ENCODE data around the gene SLC44A1. TPM values are rescaled to one million over a fixed set of nuclear protein-coding genes. Genes with fewer than 3 reads are reported as not detected.

The SLC44A1 gene
- total and polyA plus RNA-seq, 2 experiments from 2014 or later, result 30.4 to 52.6 TPM

DNA sequence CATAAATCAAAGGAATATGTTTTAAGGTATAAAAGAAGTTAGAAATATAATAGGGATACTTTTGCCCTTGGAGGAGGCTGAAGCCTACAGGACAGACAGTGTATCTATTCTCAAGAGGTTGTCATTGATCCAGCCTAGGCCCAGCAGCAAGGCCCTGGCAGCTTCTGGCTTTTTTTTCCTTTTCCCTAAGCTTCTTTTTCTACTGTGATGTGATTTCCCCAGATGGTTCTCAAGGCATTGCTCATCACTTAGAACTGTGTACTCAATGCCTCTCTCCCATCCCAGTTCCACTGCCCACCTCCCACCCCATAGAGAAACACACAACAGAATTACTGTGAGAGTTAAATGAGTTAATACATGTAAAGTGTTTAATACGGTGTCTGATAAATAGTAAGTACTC is 88.6 kb downstream of the SLC44A1 start:
- Histone ChIP-seq H3K9me2 (ENCODE audit: insufficient read depth) (no peaks in the 10 kb centered on the region), H3K9ac (peak overlapping the region; percentile 77), H3K27ac (peak overlapping the region; percentile 96), H3K4me3 (peak overlapping the region; percentile 41), H3K4me2 (ENCODE audit: unreplicated experiment) (peak overlapping the region; percentile 91), H4K20me1 (ENCODE audit: insufficient read depth) (no peaks in the 10 kb centered on the region), H3K9me3 (ENCODE audit: low read depth) (no peaks in the 10 kb centered on the region), H3K36me3 (ENCODE audit: low read depth) (peaks cover 9% of the 10 kb centered on the region; the same call in 1 of the 2 replicates), H3K27me3 (replicated peaks; ENCODE audit: insufficient read depth) (no peaks in the 10 kb centered on the region), H3F3A (ENCODE audit: insufficient read depth) (peaks cover 50% of the 10 kb centered on the region), H3K79me2 (ENCODE audit: insufficient read depth) (peaks cover 24% of the 10 kb centered on the region), H2AFZ (no peak overlapping the region; the same call in 1 of the 2 replicates), H3K4me1 (ENCODE audit: insufficient read depth) (peaks cover 52% of the 10 kb centered on the region)
- in situ Hi-C loops (cut with MboI), result no loop called here
- TF ChIP-seq EZH2 (IDR thresholded peaks at IDR 0.05; ENCODE audit: insufficient read depth, poor library complexity, severe bottlenecking) (no peak), EZH2phosphoT487 (IDR thresholded peaks at IDR 0.05; ENCODE audit: insufficient read depth, low read depth) (no peak)
- peak; percentile 82 for DNase-seq
- WGBS, 2 experiments (ENCODE audit: low coverage in 1 of 2, low lambda C conversion rate in 2 of 2, missing lambda C conversion rate in 2 of 2), result 87 to 88% methylated on average over 1 of the region's 1 CpG

DNA sequence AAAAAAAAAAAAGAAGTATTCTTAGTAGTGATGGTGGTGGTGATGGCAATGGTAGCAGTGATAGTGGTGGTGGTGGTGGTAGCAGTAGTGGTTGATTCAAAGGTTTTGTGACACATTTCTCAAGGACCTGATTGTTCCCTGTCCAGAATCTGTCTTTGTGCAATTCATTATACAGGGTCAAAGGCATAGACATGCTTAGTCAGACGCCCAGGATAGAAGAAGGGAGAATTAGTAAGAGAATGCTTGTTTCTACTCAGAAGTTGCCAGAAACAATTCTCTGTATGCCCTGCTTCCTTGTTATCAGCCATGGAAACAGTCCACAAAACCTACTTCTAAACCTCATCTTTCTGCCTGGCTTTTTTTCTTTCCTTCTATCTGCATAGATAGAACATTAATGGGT is 89.4 kb downstream of the SLC44A1 start:
- DNase-seq, result peak; percentile 68
- Histone ChIP-seq H3K36me3 (ENCODE audit: low read depth) (peaks cover 9% of the 10 kb centered on the region; the same call in 1 of the 2 replicates), H4K20me1 (ENCODE audit: insufficient read depth) (no peaks in the 10 kb centered on the region), H2AFZ (no peak overlapping the region), H3K4me2 (ENCODE audit: unreplicated experiment) (peak overlapping the region; percentile 17), H3K79me2 (ENCODE audit: insufficient read depth) (peaks cover 24% of the 10 kb centered on the region), H3F3A (ENCODE audit: insufficient read depth) (peaks cover 50% of the 10 kb centered on the region), H3K27me3 (replicated peaks; ENCODE audit: insufficient read depth) (no peaks in the 10 kb centered on the region), H3K9ac (peak overlapping the region; percentile 77; the same call in 1 of the 2 replicates), H3K9me3 (ENCODE audit: low read depth) (no peaks in the 10 kb centered on the region), H3K4me1 (ENCODE audit: insufficient read depth) (peaks cover 52% of the 10 kb centered on the region), H3K9me2 (ENCODE audit: insufficient read depth) (no peaks in the 10 kb centered on the region), H3K4me3 (no peak overlapping the region), H3K27ac (peak overlapping the region; percentile 96)
- WGBS, 2 experiments (ENCODE audit: low coverage in 1 of 2, low lambda C conversion rate in 2 of 2, missing lambda C conversion rate in 2 of 2), result 28 to 44% methylated on average over 1 of the region's 1 CpG
- in situ Hi-C loops (cut with MboI), result no loop called here
- TF ChIP-seq EZH2phosphoT487 (IDR thresholded peaks at IDR 0.05; ENCODE audit: insufficient read depth, low read depth), result no peak
- TF ChIP-seq EZH2 (IDR thresholded peaks at IDR 0.05; ENCODE audit: insufficient read depth, poor library complexity, severe bottlenecking), result no peak

DNA sequence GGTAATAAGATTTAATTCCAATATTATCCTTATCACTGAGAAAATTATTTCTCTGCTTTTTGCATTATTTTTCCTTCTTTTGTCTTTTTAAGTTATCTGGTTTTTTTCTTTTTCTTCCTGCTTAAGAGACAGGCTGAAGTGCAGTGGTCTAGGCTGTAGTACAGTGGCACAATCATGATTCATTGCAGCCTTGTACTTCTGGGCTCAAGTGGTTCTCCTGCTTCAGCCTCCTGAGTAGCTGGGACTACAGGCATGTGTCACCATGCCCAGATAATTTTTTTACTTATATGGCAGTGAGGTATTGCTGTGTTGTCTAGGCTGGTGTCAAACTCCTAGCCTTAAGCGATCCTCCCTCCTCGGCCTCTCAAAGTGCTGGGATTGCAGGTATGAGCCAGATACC is 93.9 kb downstream of the SLC44A1 start:
- Histone ChIP-seq H3K4me1 (ENCODE audit: insufficient read depth) (peaks cover 11% of the 10 kb centered on the region), H3F3A (ENCODE audit: insufficient read depth) (peaks cover 14% of the 10 kb centered on the region), H3K79me2 (ENCODE audit: insufficient read depth) (peaks cover 11% of the 10 kb centered on the region), H3K4me2 (ENCODE audit: unreplicated experiment) (no peak overlapping the region), H3K36me3 (ENCODE audit: low read depth) (peaks cover 9% of the 10 kb centered on the region; the same call in 1 of the 2 replicates), H3K9ac (no peak overlapping the region), H3K9me3 (ENCODE audit: low read depth) (no peaks in the 10 kb centered on the region), H3K4me3 (no peak overlapping the region), H3K27ac (no peak overlapping the region), H2AFZ (no peak overlapping the region), H3K27me3 (replicated peaks; ENCODE audit: insufficient read depth) (no peaks in the 10 kb centered on the region), H3K9me2 (ENCODE audit: insufficient read depth) (no peaks in the 10 kb centered on the region), H4K20me1 (ENCODE audit: insufficient read depth) (no peaks in the 10 kb centered on the region)
- DNase-seq, result no peak
- in situ Hi-C loops (cut with MboI), result no loop called here
- no peak for TF ChIP-seq EZH2phosphoT487 (IDR thresholded peaks at IDR 0.05; ENCODE audit: insufficient read depth, low read depth)
- no peak for TF ChIP-seq EZH2 (IDR thresholded peaks at IDR 0.05; ENCODE audit: insufficient read depth, poor library complexity, severe bottlenecking)
- WGBS, 2 experiments (ENCODE audit: low coverage in 1 of 2, low lambda C conversion rate in 2 of 2, missing lambda C conversion rate in 2 of 2), result 98 to 100% methylated on average over 2 of the region's 2 CpGs

DNA sequence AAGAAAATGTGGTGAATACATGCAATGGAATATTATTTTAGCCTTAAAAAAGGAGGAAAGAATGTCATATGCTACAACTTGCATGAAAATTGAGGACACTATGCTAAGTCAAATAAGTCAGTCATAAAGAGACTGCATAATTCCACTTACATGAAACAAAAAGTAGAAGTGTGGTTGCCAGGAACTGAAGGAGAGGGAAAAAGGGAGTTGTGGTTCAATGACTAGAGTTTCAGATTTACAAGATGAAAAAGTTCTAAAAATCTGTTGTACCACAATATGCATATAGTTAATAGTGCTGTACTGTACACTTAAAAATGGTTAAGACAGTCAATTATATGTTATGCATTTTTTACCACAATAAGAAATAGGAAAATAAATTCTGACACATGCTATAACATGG is 95.4 kb downstream of the SLC44A1 start:
- H3F3A ChIP-seq (ENCODE audit: insufficient read depth), result no peaks in the 10 kb centered on the region
- H3K4me3 ChIP-seq, result no peak overlapping the region
- H3K9me3 ChIP-seq (ENCODE audit: low read depth), result no peaks in the 10 kb centered on the region
- no peak overlapping the region for H3K4me2 ChIP-seq (ENCODE audit: unreplicated experiment)
- H3K4me1 ChIP-seq (ENCODE audit: insufficient read depth), result 0 out of 2 replicates have a peak, but pooled peaks cover 3% of the 10 kb centered on the region
- TF ChIP-seq EZH2 (IDR thresholded peaks at IDR 0.05; ENCODE audit: insufficient read depth, poor library complexity, severe bottlenecking), result no peak
- TF ChIP-seq EZH2phosphoT487 (IDR thresholded peaks at IDR 0.05; ENCODE audit: insufficient read depth, low read depth), result no peak
- no peaks in the 10 kb centered on the region for H3K9me2 ChIP-seq (ENCODE audit: insufficient read depth)
- H3K27me3 ChIP-seq (replicated peaks; ENCODE audit: insufficient read depth), result no peaks in the 10 kb centered on the region
- in situ Hi-C loops (cut with MboI), result no loop called here
- no peak for DNase-seq
- H3K79me2 ChIP-seq (ENCODE audit: insufficient read depth), result peaks cover 6% of the 10 kb centered on the region; the same call in 1 of the 2 replicates
- no peaks in the 10 kb centered on the region for H4K20me1 ChIP-seq (ENCODE audit: insufficient read depth)
- H3K27ac ChIP-seq, result no peak overlapping the region
- peaks cover 13% of the 10 kb centered on the region; the same call in 1 of the 2 replicates for H3K36me3 ChIP-seq (ENCODE audit: low read depth)
- no peak overlapping the region for H2AFZ ChIP-seq
- H3K9ac ChIP-seq, result no peak overlapping the region

All from GM23248 (cell line).